Measurements from ENCODE around the gene FBN2.
"Not testable (repeated sequence)": the region's sequence is repeated elsewhere in the genome, so short reads cannot be mapped to it uniquely, and the experiment has no call there.

The FBN2 gene

GRCh38 chr5:128409166-128409800 is 128.8 kb downstream of the FBN2 start:
- H3K9ac ChIP-seq (ENCODE audit: low read depth in 1 of 2, low read length in 2 of 2), result no peak overlapping the region
- H3K27me3 ChIP-seq (ENCODE audit: control insufficient read depth in 2 of 2, insufficient read depth in 2 of 2, low read length in 2 of 2), result no peaks in the 10 kb centered on the region
- no peaks in the 10 kb centered on the region for H3K36me3 ChIP-seq (ENCODE audit: control insufficient read depth in 2 of 2, insufficient read depth in 2 of 2, low read length in 2 of 2)
- no peaks in the 10 kb centered on the region for H3K9me3 ChIP-seq (ENCODE audit: control insufficient read depth in 2 of 2, low read length in 2 of 2)
- no peak overlapping the region for H3K4me3 ChIP-seq (ENCODE audit: low read length in 2 of 2)
- no peaks in the 10 kb centered on the region for H3K4me1 ChIP-seq (ENCODE audit: control insufficient read depth in 2 of 2, insufficient read depth in 2 of 2, low read length in 2 of 2)
- H3K27ac ChIP-seq (ENCODE audit: low read depth in 2 of 2, low read length in 2 of 2), result no peak overlapping the region

- Histone ChIP-seq H3K9me3 (ENCODE audit: control insufficient read depth in 2 of 2, low read length in 2 of 2) (no peaks in the 10 kb centered on the region), H3K4me3 (ENCODE audit: low read length in 2 of 2) (no peak overlapping the region), H3K27me3 (ENCODE audit: control insufficient read depth in 2 of 2, insufficient read depth in 2 of 2, low read length in 2 of 2) (no peaks in the 10 kb centered on the region), H3K4me1 (ENCODE audit: control insufficient read depth in 2 of 2, insufficient read depth in 2 of 2, low read length in 2 of 2) (no peaks in the 10 kb centered on the region), H3K27ac (ENCODE audit: low read depth in 2 of 2, low read length in 2 of 2) (no peak overlapping the region), H3K36me3 (ENCODE audit: control insufficient read depth in 2 of 2, insufficient read depth in 2 of 2, low read length in 2 of 2) (no peaks in the 10 kb centered on the region), H3K9ac (ENCODE audit: low read depth in 1 of 2, low read length in 2 of 2) (no peak overlapping the region)
These were observed 129.4 kb downstream of the FBN2 start for GRCh38 chr5:128408622-128409021.

- H3K4me3 ChIP-seq (ENCODE audit: low read length in 2 of 2), result no peak overlapping the region
- H3K27ac ChIP-seq (ENCODE audit: low read depth in 2 of 2, low read length in 2 of 2), result no peak overlapping the region
- H3K36me3 ChIP-seq (ENCODE audit: control insufficient read depth in 2 of 2, insufficient read depth in 2 of 2, low read length in 2 of 2), result no peaks in the 10 kb centered on the region
- H3K4me1 ChIP-seq (ENCODE audit: control insufficient read depth in 2 of 2, insufficient read depth in 2 of 2, low read length in 2 of 2), result no peaks in the 10 kb centered on the region
- no peaks in the 10 kb centered on the region for H3K27me3 ChIP-seq (ENCODE audit: control insufficient read depth in 2 of 2, insufficient read depth in 2 of 2, low read length in 2 of 2)
- H3K9me3 ChIP-seq (ENCODE audit: control insufficient read depth in 2 of 2, low read length in 2 of 2), result no peaks in the 10 kb centered on the region
- H3K9ac ChIP-seq (ENCODE audit: low read depth in 1 of 2, low read length in 2 of 2), result no peak overlapping the region
These were observed 130.1 kb downstream of the FBN2 start for GRCh38 chr5:128407944-128408343.

DNA sequence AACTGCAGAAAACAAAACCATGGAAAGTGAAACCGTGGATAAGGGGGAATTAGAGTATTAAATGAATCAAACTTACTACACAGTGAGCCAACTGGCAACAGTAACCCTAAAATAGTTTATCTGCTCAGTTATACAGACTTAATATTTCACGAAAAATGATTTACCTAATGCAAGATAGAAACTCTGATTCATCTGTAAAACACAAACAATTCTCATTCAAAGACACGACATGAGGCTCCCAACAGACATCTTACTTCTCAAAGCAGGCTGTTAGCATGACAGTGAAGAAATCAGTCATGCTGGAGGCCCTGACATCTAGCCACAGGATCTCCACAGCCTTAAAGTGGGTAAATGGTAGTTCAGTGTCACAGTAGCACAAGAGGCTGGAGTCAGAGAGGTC is 131.2 kb downstream of the FBN2 start:
- Histone ChIP-seq H3K4me3 (ENCODE audit: low read length in 2 of 2) (no peak overlapping the region), H3K36me3 (ENCODE audit: control insufficient read depth in 2 of 2, insufficient read depth in 2 of 2, low read length in 2 of 2) (no peaks in the 10 kb centered on the region), H3K4me1 (ENCODE audit: control insufficient read depth in 2 of 2, insufficient read depth in 2 of 2, low read length in 2 of 2) (no peaks in the 10 kb centered on the region), H3K9me3 (ENCODE audit: control insufficient read depth in 2 of 2, low read length in 2 of 2) (no peaks in the 10 kb centered on the region), H3K27ac (ENCODE audit: low read depth in 2 of 2, low read length in 2 of 2) (no peak overlapping the region), H3K27me3 (ENCODE audit: control insufficient read depth in 2 of 2, insufficient read depth in 2 of 2, low read length in 2 of 2) (no peaks in the 10 kb centered on the region), H3K9ac (ENCODE audit: low read depth in 1 of 2, low read length in 2 of 2) (no peak overlapping the region)

DNA sequence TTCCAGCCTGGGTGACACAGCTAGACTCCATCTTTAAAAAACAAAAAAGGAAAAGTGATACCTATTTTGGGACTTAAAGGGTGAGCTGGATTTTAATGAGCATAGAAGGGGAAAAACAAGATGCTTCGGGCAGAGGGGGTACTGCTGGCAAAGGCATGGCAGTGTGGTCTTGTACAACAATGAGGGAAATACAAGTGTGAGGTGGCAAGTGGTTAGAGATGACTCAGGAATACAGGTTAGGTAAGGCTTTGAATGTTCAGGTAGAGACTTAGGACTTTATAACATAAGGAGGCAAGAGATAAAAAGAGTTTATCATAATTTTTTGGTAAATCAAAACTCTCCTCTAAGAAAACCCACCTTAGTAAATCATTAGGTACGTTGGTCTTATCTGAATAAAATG is 132.9 kb downstream of the FBN2 start:
- Histone ChIP-seq H3K36me3 (ENCODE audit: control insufficient read depth in 2 of 2, insufficient read depth in 2 of 2, low read length in 2 of 2) (no peaks in the 10 kb centered on the region), H3K9ac (ENCODE audit: low read depth in 1 of 2, low read length in 2 of 2) (no peak overlapping the region), H3K4me3 (ENCODE audit: low read length in 2 of 2) (no peak overlapping the region), H3K9me3 (ENCODE audit: control insufficient read depth in 2 of 2, low read length in 2 of 2) (no peaks in the 10 kb centered on the region), H3K4me1 (ENCODE audit: control insufficient read depth in 2 of 2, insufficient read depth in 2 of 2, low read length in 2 of 2) (no peaks in the 10 kb centered on the region), H3K27me3 (ENCODE audit: control insufficient read depth in 2 of 2, insufficient read depth in 2 of 2, low read length in 2 of 2) (no peaks in the 10 kb centered on the region), H3K27ac (ENCODE audit: low read depth in 2 of 2, low read length in 2 of 2) (no peak overlapping the region)

GRCh38 chr5:128403333-128403732 is 134.7 kb downstream of the FBN2 start:
- Histone ChIP-seq H3K9me3 (ENCODE audit: control insufficient read depth in 2 of 2, low read length in 2 of 2) (no peaks in the 10 kb centered on the region), H3K36me3 (ENCODE audit: control insufficient read depth in 2 of 2, insufficient read depth in 2 of 2, low read length in 2 of 2) (no peaks in the 10 kb centered on the region), H3K27me3 (ENCODE audit: control insufficient read depth in 2 of 2, insufficient read depth in 2 of 2, low read length in 2 of 2) (no peaks in the 10 kb centered on the region), H3K4me1 (ENCODE audit: control insufficient read depth in 2 of 2, insufficient read depth in 2 of 2, low read length in 2 of 2) (no peaks in the 10 kb centered on the region), H3K9ac (ENCODE audit: low read depth in 1 of 2, low read length in 2 of 2) (no peak overlapping the region), H3K4me3 (ENCODE audit: low read length in 2 of 2) (no peak overlapping the region), H3K27ac (ENCODE audit: low read depth in 2 of 2, low read length in 2 of 2) (no peak overlapping the region)

DNA sequence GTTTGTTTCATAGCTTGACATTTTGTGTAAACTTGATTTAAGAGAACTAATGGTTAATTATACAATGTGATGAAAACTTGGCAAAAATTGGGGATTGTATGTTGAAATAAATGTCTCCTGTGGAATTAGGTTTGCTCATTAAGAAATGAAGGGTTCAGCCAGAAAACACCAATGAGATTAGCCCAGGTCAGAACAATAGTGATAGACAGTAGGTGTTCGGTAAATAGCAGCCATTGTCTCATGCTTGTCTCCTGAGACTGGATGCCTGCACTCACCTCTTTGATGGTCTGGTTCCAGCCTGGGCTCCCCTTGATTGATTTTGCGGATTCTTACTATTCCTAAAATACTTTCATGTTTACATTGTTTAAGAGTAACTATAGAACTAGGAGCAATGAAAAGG is 135.5 kb downstream of the FBN2 start:
- H3K27ac ChIP-seq (ENCODE audit: low read depth in 2 of 2, low read length in 2 of 2), result no peak overlapping the region

GRCh38 chr5:128400766-128401165 is 137.3 kb downstream of the FBN2 start:
- not testable (repeated sequence) for H3K4me1 ChIP-seq (ENCODE audit: control insufficient read depth in 2 of 2, insufficient read depth in 2 of 2, low read length in 2 of 2); H3K27me3 ChIP-seq (ENCODE audit: control insufficient read depth in 2 of 2, insufficient read depth in 2 of 2, low read length in 2 of 2); H3K27ac ChIP-seq (ENCODE audit: low read depth in 2 of 2, low read length in 2 of 2); H3K9me3 ChIP-seq (ENCODE audit: control insufficient read depth in 2 of 2, low read length in 2 of 2); H3K9ac ChIP-seq (ENCODE audit: low read depth in 1 of 2, low read length in 2 of 2); H3K36me3 ChIP-seq (ENCODE audit: control insufficient read depth in 2 of 2, insufficient read depth in 2 of 2, low read length in 2 of 2); H3K4me3 ChIP-seq (ENCODE audit: low read length in 2 of 2)

More for the DNA sequence above, 135.5 kb downstream of the FBN2 start:
- Histone ChIP-seq H3K9me3 (ENCODE audit: control insufficient read depth in 2 of 2, low read length in 2 of 2) (no peaks in the 10 kb centered on the region), H3K36me3 (ENCODE audit: control insufficient read depth in 2 of 2, insufficient read depth in 2 of 2, low read length in 2 of 2) (no peaks in the 10 kb centered on the region), H3K27me3 (ENCODE audit: control insufficient read depth in 2 of 2, insufficient read depth in 2 of 2, low read length in 2 of 2) (no peaks in the 10 kb centered on the region), H3K9ac (ENCODE audit: low read depth in 1 of 2, low read length in 2 of 2) (no peak overlapping the region), H3K4me1 (ENCODE audit: control insufficient read depth in 2 of 2, insufficient read depth in 2 of 2, low read length in 2 of 2) (no peaks in the 10 kb centered on the region), H3K4me3 (ENCODE audit: low read length in 2 of 2) (no peak overlapping the region)

- Histone ChIP-seq H3K27ac (ENCODE audit: low read depth in 2 of 2, low read length in 2 of 2) (no peak overlapping the region), H3K27me3 (ENCODE audit: control insufficient read depth in 2 of 2, insufficient read depth in 2 of 2, low read length in 2 of 2) (no peaks in the 10 kb centered on the region), H3K36me3 (ENCODE audit: control insufficient read depth in 2 of 2, insufficient read depth in 2 of 2, low read length in 2 of 2) (no peaks in the 10 kb centered on the region), H3K4me3 (ENCODE audit: low read length in 2 of 2) (no peak overlapping the region), H3K4me1 (ENCODE audit: control insufficient read depth in 2 of 2, insufficient read depth in 2 of 2, low read length in 2 of 2) (no peaks in the 10 kb centered on the region), H3K9ac (ENCODE audit: low read depth in 1 of 2, low read length in 2 of 2) (no peak overlapping the region), H3K9me3 (ENCODE audit: control insufficient read depth in 2 of 2, low read length in 2 of 2) (no peaks in the 10 kb centered on the region)
These were observed 138.9 kb downstream of the FBN2 start for GRCh38 chr5:128399111-128399510.

- Histone ChIP-seq H3K27ac (ENCODE audit: low read depth in 2 of 2, low read length in 2 of 2) (no peak overlapping the region), H3K36me3 (ENCODE audit: control insufficient read depth in 2 of 2, insufficient read depth in 2 of 2, low read length in 2 of 2) (no peaks in the 10 kb centered on the region), H3K9me3 (ENCODE audit: control insufficient read depth in 2 of 2, low read length in 2 of 2) (no peaks in the 10 kb centered on the region), H3K9ac (ENCODE audit: low read depth in 1 of 2, low read length in 2 of 2) (no peak overlapping the region), H3K27me3 (ENCODE audit: control insufficient read depth in 2 of 2, insufficient read depth in 2 of 2, low read length in 2 of 2) (no peaks in the 10 kb centered on the region), H3K4me3 (ENCODE audit: low read length in 2 of 2) (no peak overlapping the region), H3K4me1 (ENCODE audit: control insufficient read depth in 2 of 2, insufficient read depth in 2 of 2, low read length in 2 of 2) (no peaks in the 10 kb centered on the region)
These were observed 140.2 kb downstream of the FBN2 start for GRCh38 chr5:128397876-128398275.

- Histone ChIP-seq H3K9me3 (ENCODE audit: control insufficient read depth in 2 of 2, low read length in 2 of 2) (no peaks in the 10 kb centered on the region), H3K4me3 (ENCODE audit: low read length in 2 of 2) (no peak overlapping the region), H3K27me3 (ENCODE audit: control insufficient read depth in 2 of 2, insufficient read depth in 2 of 2, low read length in 2 of 2) (no peaks in the 10 kb centered on the region), H3K27ac (ENCODE audit: low read depth in 2 of 2, low read length in 2 of 2) (no peak overlapping the region), H3K9ac (ENCODE audit: low read depth in 1 of 2, low read length in 2 of 2) (no peak overlapping the region), H3K4me1 (ENCODE audit: control insufficient read depth in 2 of 2, insufficient read depth in 2 of 2, low read length in 2 of 2) (no peaks in the 10 kb centered on the region), H3K36me3 (ENCODE audit: control insufficient read depth in 2 of 2, insufficient read depth in 2 of 2, low read length in 2 of 2) (no peaks in the 10 kb centered on the region)
These were observed 143.0 kb downstream of the FBN2 start for GRCh38 chr5:128395073-128395472.

All from mucosa of rectum (tissue), 2 donors.